ENCODE measurements around the gene GPR143.

DNA sequence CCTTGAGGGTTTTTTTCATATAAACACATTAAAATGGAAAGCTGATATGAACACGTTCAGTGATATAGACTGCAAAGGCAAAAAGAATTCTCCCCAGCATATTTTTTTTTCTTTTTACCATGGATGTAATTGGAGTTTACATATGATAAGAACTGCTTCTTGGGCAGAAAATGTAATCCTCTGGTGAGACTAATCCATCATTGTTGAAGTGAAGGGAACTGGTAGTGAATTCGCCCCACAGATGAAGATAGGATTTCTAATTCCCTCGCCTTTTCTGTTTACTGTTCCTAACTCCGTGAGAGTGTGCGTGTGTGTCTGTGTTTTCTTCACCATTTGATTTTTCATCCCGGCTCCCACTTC is 88.9 kb downstream of the GPR143 start:
- TF ChIP-seq POLR2A (IDR thresholded peaks at IDR 0.05), result no peak
- TF ChIP-seq, protein P1, sequence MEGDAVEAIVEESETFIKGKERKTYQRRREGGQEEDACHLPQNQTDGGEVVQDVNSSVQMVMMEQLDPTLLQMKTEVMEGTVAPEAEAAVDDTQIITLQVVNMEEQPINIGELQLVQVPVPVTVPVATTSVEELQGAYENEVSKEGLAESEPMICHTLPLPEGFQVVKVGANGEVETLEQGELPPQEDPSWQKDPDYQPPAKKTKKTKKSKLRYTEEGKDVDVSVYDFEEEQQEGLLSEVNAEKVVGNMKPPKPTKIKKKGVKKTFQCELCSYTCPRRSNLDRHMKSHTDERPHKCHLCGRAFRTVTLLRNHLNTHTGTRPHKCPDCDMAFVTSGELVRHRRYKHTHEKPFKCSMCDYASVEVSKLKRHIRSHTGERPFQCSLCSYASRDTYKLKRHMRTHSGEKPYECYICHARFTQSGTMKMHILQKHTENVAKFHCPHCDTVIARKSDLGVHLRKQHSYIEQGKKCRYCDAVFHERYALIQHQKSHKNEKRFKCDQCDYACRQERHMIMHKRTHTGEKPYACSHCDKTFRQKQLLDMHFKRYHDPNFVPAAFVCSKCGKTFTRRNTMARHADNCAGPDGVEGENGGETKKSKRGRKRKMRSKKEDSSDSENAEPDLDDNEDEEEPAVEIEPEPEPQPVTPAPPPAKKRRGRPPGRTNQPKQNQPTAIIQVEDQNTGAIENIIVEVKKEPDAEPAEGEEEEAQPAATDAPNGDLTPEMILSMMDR (IDR thresholded peaks at IDR 0.05), result no peak

Measured in tibial nerve (tissue), 3 donors.